PFSK-1 (cell line): ENCODE measurements around the gene PPP4R3A.

Source experiments
- POLR2AphosphoS5 ChIP-seq: IDR thresholded peaks from 2 replicates; pipeline ENCODE4 v1.6.1; 2012; ENCODE audit warnings: low read depth, mild to moderate bottlenecking, control low read depth, low read length, moderate library complexity
- SIN3A ChIP-seq: IDR thresholded peaks from 2 replicates; pipeline ENCODE4 v1.6.1; 2012; ENCODE audit warnings: mild to moderate bottlenecking, low read length, moderate library complexity, borderline replicate concordance; ENCODE audit not compliant: insufficient read depth
- TF ChIP-seq, protein P1 (sequence below), 2 experiments: IDR thresholded peaks; 2 replicates each; pipeline versions ENCODE4 v1.6.1 to v1.8.0; 2011 to 2012; ENCODE audit warnings: low read depth in 2 of 2, low read length in 2 of 2, control low read depth in 1 of 2, inconsistent platforms in 1 of 2, mild to moderate bottlenecking in 1 of 2, moderate library complexity in 1 of 2; ENCODE audit not compliant: insufficient read depth in 1 of 2

DNA sequence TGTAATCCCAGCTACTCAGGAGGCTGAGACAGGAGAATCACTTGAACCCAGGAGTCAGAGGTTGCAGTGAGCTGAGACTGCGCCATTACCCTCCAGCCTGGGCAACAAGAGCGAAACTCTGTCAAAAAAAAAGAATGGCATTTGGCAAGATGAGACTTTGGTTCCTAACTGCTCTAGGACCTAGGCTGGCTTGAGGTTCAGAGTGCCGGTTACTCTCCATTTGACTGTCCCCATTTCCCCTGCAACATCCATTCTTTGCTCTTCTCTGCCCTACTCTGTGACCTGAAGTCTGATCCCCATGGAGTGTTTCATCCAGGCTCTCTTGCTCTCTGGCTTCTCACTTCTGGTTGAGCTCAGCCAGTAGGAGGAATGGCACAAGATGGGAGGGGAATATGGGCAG lies 26.2 kb upstream of the PPP4R3A start:
- TF ChIP-seq, protein P1, sequence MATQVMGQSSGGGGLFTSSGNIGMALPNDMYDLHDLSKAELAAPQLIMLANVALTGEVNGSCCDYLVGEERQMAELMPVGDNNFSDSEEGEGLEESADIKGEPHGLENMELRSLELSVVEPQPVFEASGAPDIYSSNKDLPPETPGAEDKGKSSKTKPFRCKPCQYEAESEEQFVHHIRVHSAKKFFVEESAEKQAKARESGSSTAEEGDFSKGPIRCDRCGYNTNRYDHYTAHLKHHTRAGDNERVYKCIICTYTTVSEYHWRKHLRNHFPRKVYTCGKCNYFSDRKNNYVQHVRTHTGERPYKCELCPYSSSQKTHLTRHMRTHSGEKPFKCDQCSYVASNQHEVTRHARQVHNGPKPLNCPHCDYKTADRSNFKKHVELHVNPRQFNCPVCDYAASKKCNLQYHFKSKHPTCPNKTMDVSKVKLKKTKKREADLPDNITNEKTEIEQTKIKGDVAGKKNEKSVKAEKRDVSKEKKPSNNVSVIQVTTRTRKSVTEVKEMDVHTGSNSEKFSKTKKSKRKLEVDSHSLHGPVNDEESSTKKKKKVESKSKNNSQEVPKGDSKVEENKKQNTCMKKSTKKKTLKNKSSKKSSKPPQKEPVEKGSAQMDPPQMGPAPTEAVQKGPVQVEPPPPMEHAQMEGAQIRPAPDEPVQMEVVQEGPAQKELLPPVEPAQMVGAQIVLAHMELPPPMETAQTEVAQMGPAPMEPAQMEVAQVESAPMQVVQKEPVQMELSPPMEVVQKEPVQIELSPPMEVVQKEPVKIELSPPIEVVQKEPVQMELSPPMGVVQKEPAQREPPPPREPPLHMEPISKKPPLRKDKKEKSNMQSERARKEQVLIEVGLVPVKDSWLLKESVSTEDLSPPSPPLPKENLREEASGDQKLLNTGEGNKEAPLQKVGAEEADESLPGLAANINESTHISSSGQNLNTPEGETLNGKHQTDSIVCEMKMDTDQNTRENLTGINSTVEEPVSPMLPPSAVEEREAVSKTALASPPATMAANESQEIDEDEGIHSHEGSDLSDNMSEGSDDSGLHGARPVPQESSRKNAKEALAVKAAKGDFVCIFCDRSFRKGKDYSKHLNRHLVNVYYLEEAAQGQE (IDR thresholded peaks at IDR 0.05; ENCODE audit: insufficient read depth in 1 of 2, low read depth in 2 of 2, low read length in 2 of 2), result no peak
- TF ChIP-seq POLR2AphosphoS5, result no peak
- no peak for TF ChIP-seq SIN3A
